Measurements from ENCODE around the gene LARP6.

The LARP6 gene

GRCh38 chr15:70793694-70794093, 60.3 kb downstream of the LARP6 start:
- no peak for DNase-seq

- no peak for DNase-seq
These were observed 61.8 kb downstream of the LARP6 start for GRCh38 chr15:70792171-70792573.

- DNase-seq = no peak
These were observed 62.7 kb downstream of the LARP6 start for GRCh38 chr15:70791259-70791658.

GRCh38 chr15:70789213-70789612, 64.7 kb downstream of the LARP6 start:
- no peak for DNase-seq

GRCh38 chr15:70788114-70789049, 65.6 kb downstream of the LARP6 start:
- no peak for DNase-seq

- no peak for DNase-seq
These were observed 67.0 kb downstream of the LARP6 start for GRCh38 chr15:70786996-70787395.

- no peak for DNase-seq
These were observed 70.3 kb downstream of the LARP6 start for GRCh38 chr15:70783610-70784022.

- DNase-seq = no peak
These were observed 70.9 kb downstream of the LARP6 start for GRCh38 chr15:70783041-70783440.

GRCh38 chr15:70781236-70781635, 72.7 kb downstream of the LARP6 start:
- DNase-seq = no peak
